Naive thymus-derived CD4-positive, alpha-beta T cell (primary cell): ENCODE data around the gene SH2D3C. TPM values are rescaled to one million over a fixed set of nuclear protein-coding genes. Genes with fewer than 3 reads are reported as not detected.
A peak's percentile ranks its signal among the peaks of the same experiment; 100 is the strongest.

Source experiments
- ATAC-seq: fragments of 150-1000 bp; cut with Tn5 transposase; 2 replicates; pipeline ENCODE4 v1.10.0; 2021; ENCODE audit warnings: mild to moderate bottlenecking, moderate library complexity
- CTCF ChIA-PET: fragments of 350-600 bp; sonication (Branson Sonifier 250); formaldehyde crosslinking; loops from one replicate; lab custom pipeline; 2021; ENCODE audit warnings: antibody characterized with exemption; lab: Charles Lee
- POLR2A ChIA-PET: fragments of 350-600 bp; sonication (Branson Sonifier 250); formaldehyde crosslinking; loops from one replicate; lab custom pipeline; 2021; ENCODE audit warnings: antibody characterized with exemption, inconsistent platforms; lab: Charles Lee
- DNase-seq, 9 donors: peaks; one replicate each; pipeline versions ENCODE4 v3.0.0 to v3.0.0-alpha.2; 2020 to 2022; ENCODE audit warnings: mixed read lengths in 1 of 9
- H3K27ac ChIP-seq: one replicate; pipeline ENCODE4 v1.7.0; 2013; ENCODE audit warnings: mild to moderate bottlenecking, low read depth, low read length, moderate library complexity
- H3K27me3 ChIP-seq, 2 donors: one replicate each; pipeline ENCODE4 v1.7.0; 2013; ENCODE audit warnings: low read length in 2 of 2, mild to moderate bottlenecking in 2 of 2, moderate library complexity in 2 of 2; ENCODE audit not compliant: control insufficient read depth in 2 of 2, insufficient read depth in 2 of 2
- H3K36me3 ChIP-seq, 3 experiments: 1 replicate in 2 of 3; 2 replicates in 1 of 3; pipeline ENCODE4 v1.7.0; 2013; ENCODE audit warnings: low read length in 3 of 3, mild to moderate bottlenecking in 3 of 3, moderate library complexity in 1 of 3; ENCODE audit not compliant: insufficient read depth in 3 of 3, control insufficient read depth in 2 of 3
- H3K4me1 ChIP-seq, 2 donors: one replicate each; pipeline ENCODE4 v1.7.0; 2013; ENCODE audit warnings: low read length in 2 of 2, mild to moderate bottlenecking in 2 of 2, moderate library complexity in 1 of 2; ENCODE audit not compliant: control insufficient read depth in 2 of 2, insufficient read depth in 2 of 2
- H3K4me3 ChIP-seq: 2 replicates; pipeline ENCODE4 v1.7.0; 2013; ENCODE audit warnings: mild to moderate bottlenecking, low read length
- H3K9me3 ChIP-seq, 3 experiments: 1 replicate in 2 of 3; 2 replicates in 1 of 3; pipeline ENCODE4 v1.7.0; 2013; ENCODE audit warnings: low read length in 3 of 3; ENCODE audit not compliant: control insufficient read depth in 2 of 3
- H3K27ac Mint-ChIP-seq, 9 donors: one replicate each; pipeline ENCODE4 v1.8.0; 2020 to 2022; ENCODE audit warnings: mixed read lengths in 9 of 9, mild to moderate bottlenecking in 8 of 9, moderate library complexity in 5 of 9, inconsistent platforms in 2 of 9
- H3K27me3 Mint-ChIP-seq, 5 donors: one replicate each; pipeline ENCODE4 v1.8.0; 2021 to 2022; ENCODE audit warnings: mixed read lengths in 5 of 5, mild to moderate bottlenecking in 1 of 5
- H3K36me3 Mint-ChIP-seq, 5 donors: one replicate each; pipeline ENCODE4 v1.8.0; 2020 to 2022; ENCODE audit warnings: mixed read lengths in 5 of 5, mild to moderate bottlenecking in 3 of 5, inconsistent platforms in 1 of 5
- H3K4me1 Mint-ChIP-seq, 7 donors: one replicate each; pipeline ENCODE4 v1.8.0; 2020 to 2022; ENCODE audit warnings: mixed read lengths in 7 of 7, mild to moderate bottlenecking in 3 of 7, inconsistent platforms in 1 of 7
- H3K4me3 Mint-ChIP-seq, 10 donors: one replicate each; pipeline ENCODE4 v1.8.0; 2020 to 2022; ENCODE audit warnings: mild to moderate bottlenecking in 10 of 10, mixed read lengths in 10 of 10, moderate library complexity in 6 of 10, inconsistent platforms in 2 of 10
- H3K9me3 Mint-ChIP-seq, 11 donors: one replicate each; pipeline ENCODE4 v1.8.0; 2020 to 2022; ENCODE audit warnings: mixed read lengths in 11 of 11, mild to moderate bottlenecking in 4 of 11, inconsistent platforms in 1 of 11, moderate library complexity in 1 of 11
- intact Hi-C, 2 donors: fragments of 100-400 bp; cut with micrococcal nuclease; formaldehyde crosslinking; loops; one replicate each; pipeline ENCODE4 v1.15.1; 2023
- polyA plus RNA-seq, 2 donors: library from polyadenylated mRNA; unstranded; fragments of 300-500 nt; fragmentation: Illumina TruSeq; gene quantifications; one replicate each; pipeline ENCODE4 v1.2.3, GENCODE V29; 2021
- total RNA-seq, 6 experiments: library from RNA in 5 of 6; stranded (reverse) in 5 of 6; gene quantifications; 1 replicate in 5 of 6; 2 replicates in 1 of 6; pipeline ENCODE4 v1.2.3 and lab custom pipeline; 2021 to 2026

SH2D3C gene
- total and polyA plus RNA-seq, 7 experiments from 2014 or later = 20.9 to 72.9 (median 51.9) TPM

GRCh38 chr9:127786773-127787104 is 8.3 kb upstream of the SH2D3C start:
- H3K4me3 Mint-ChIP-seq = peak overlapping the region; percentile 89 to 95 (median 92)
- peak overlapping the region; percentile 90 for H3K27ac ChIP-seq
- H3K9me3 ChIP-seq = no peaks in the 10 kb centered on the region
- H3K27me3 Mint-ChIP-seq = no peaks in the 10 kb centered on the region
- peaks cover 24 to 55% (median 35%) of the 10 kb centered on the region in 3 experiments for H3K36me3 ChIP-seq
- peaks cover 34 to 63% (median 57%) of the 10 kb centered on the region in 7 donors for H3K4me1 Mint-ChIP-seq
- H3K4me3 ChIP-seq = peak overlapping the region; percentile 80
- no peaks in the 10 kb centered on the region for H3K27me3 ChIP-seq
- H3K9me3 Mint-ChIP-seq = no peaks in the 10 kb centered on the region
- peaks cover 0 to 27% (median 19%) of the 10 kb centered on the region in 5 donors for H3K36me3 Mint-ChIP-seq
- intact Hi-C loops = loop anchor here (1.0 to 5.0 kb wide), 11 partner anchors 11 to 536 kb away; partner anchors contain the start of genes NAIF1 (in 2 of the 2), SLC25A25 (in 2 of the 2), COQ4 (in 1 of the 2) and FPGS (in 1 of the 2)
- peak in 2 of 9 donors; percentile 33 to 43 for DNase-seq
- H3K27ac Mint-ChIP-seq = peak overlapping the region; percentile 77 to 94 (median 90)
- ATAC-seq = no peak
- peaks cover 44 to 48% of the 10 kb centered on the region in 2 donors for H3K4me1 ChIP-seq
- ChIA-PET POLR2A (interaction anchor here (0.7 to 4.7 kb wide), 10 partner anchors 8 to 136 kb away, joined by 3 to 41 read pairs (median 4); partner anchors contain the start of genes FPGS and SH2D3C), CTCF (interaction anchor here (0.8 to 2.0 kb wide), 6 partner anchors 14 to 127 kb away, joined by 3 to 13 read pairs (median 4); partner anchors contain the start of gene TOR2A)

GRCh38 chr9:127785933-127786772 is 7.7 kb upstream of the SH2D3C start, which contains the start of gene CDK9:
Gene CDK9 (plus strand): TSS chr9:127786034. CDS start chr9:127786149, 115 bp downstream.
- peak; percentile 75 for ATAC-seq
- H3K4me1 ChIP-seq = peaks cover 50 to 53% of the 10 kb centered on the region in 2 donors
- peak within 1 kb of the TSS; percentile 90 for H3K27ac ChIP-seq
- CTCF ChIA-PET = interaction anchor here (0.6 to 3.0 kb wide), 10 partner anchors 11 to 170 kb away, joined by 3 to 16 read pairs (median 6); partner anchors contain the start of gene TOR2A
- H3K36me3 ChIP-seq = peaks cover 24 to 49% (median 35%) of the 10 kb centered on the region in 3 experiments
- peak within 1 kb of the TSS; percentile 80 for H3K4me3 ChIP-seq
- no peaks in the 10 kb centered on the region for H3K9me3 ChIP-seq
- Mint-ChIP-seq H3K36me3 (peaks cover 0 to 27% (median 19%) of the 10 kb centered on the region in 5 donors), H3K27me3 (no peaks in the 10 kb centered on the region), H3K4me1 (peaks cover 34 to 69% (median 62%) of the 10 kb centered on the region in 7 donors), H3K27ac (peak within 1 kb of the TSS; percentile 91 to 98 (median 96)), H3K9me3 (no peaks in the 10 kb centered on the region), H3K4me3 (peak within 1 kb of the TSS; percentile 89 to 95 (median 92))
- POLR2A ChIA-PET = interaction anchor here (0.5 to 5.1 kb wide), 22 partner anchors 11 to 341 kb away, joined by 3 to 99 read pairs (median 5); partner anchors contain the start of genes ENG, PTRH1, ST6GALNAC4 and TOR2A
- no peaks in the 10 kb centered on the region for H3K27me3 ChIP-seq
- DNase-seq = peak; percentile 89 to 99 (median 95)
- intact Hi-C loops = loop anchor here (1.0 to 5.0 kb wide), 21 partner anchors 10 to 536 kb away; partner anchors contain the start of genes FPGS (in 2 of the 2), NAIF1 (in 2 of the 2), SLC25A25 (in 2 of the 2) and TOR2A (in 2 of the 2)

DNA sequence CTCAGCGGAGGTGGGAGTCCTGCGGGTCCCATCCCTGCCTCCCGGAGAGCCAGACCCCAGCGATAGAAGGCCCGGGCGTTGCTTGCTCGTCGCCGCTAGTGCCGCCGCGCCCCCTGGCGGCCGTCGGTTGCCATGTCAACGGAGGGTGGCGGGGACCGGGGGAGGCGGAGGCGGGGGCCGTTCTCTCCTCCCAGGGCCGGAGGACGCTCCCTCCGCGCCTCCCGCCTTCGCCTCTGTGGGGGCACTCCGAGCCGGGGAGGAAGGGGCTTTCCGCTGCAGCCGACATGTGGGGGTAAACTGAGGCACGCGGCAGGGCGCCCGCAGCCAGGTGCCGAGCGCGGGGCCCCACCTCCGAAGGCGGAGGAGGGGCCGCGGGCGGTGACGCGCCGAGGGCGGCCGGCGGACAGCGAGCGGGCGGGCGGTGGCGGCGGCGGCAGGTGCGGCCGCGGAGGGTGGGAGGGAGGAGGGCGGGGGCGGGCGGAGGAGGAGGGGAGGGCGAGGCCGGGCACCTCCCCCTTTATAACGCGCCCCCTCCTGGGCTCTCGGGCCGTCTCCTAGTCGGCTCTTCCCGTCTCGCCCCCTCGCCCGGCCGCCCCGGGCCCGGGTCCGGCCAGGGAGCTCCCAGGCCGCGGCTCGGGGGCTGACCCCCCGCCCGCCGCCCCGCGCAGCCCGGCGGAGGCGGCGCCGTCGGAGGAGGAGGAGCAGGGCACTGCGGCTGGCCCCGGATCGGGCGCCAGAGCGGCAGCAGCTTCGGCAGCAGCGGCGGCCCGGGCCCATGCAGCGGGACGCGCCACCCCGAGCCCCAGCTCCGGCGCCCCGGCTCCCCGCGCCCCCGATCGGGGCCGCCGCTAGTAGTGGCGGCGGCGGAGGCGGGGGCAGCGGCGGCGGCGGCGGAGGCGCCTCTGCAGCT is 6.8 kb upstream of the SH2D3C start:
- peak; percentile 65 for ATAC-seq
- Histone ChIP-seq H3K27me3 (no peaks in the 10 kb centered on the region), H3K9me3 (no peaks in the 10 kb centered on the region), H3K4me1 (peaks cover 56 to 59% of the 10 kb centered on the region in 2 donors), H3K27ac (peak overlapping the region; percentile 90), H3K4me3 (peak overlapping the region; percentile 53), H3K36me3 (peaks cover 23 to 40% (median 35%) of the 10 kb centered on the region in 3 experiments)
- Mint-ChIP-seq H3K9me3 (no peaks in the 10 kb centered on the region), H3K4me1 (peaks cover 34 to 75% (median 61%) of the 10 kb centered on the region in 7 donors), H3K27me3 (no peaks in the 10 kb centered on the region), H3K36me3 (peaks cover 0 to 23% (median 17%) of the 10 kb centered on the region in 5 donors), H3K27ac (peak overlapping the region; percentile 91 to 98 (median 96)), H3K4me3 (peak overlapping the region; percentile 82 to 95 (median 92))
- ChIA-PET POLR2A (interaction anchor here (0.5 to 5.1 kb wide), 24 partner anchors 10 to 342 kb away, joined by 3 to 99 read pairs (median 4); partner anchors contain the start of genes ENG, PTRH1, ST6GALNAC4 and TOR2A), CTCF (interaction anchor here (0.6 to 3.0 kb wide), 15 partner anchors 10 to 171 kb away, joined by 3 to 16 read pairs (median 4); partner anchors contain the start of gene TOR2A)
- intact Hi-C loops = loop anchor here (1.0 to 5.0 kb wide), 18 partner anchors 9 to 537 kb away; partner anchors contain the start of genes NAIF1 (in 2 of the 2), SLC25A25 (in 2 of the 2), TOR2A (in 2 of the 2) and COQ4 (in 1 of the 2)
- DNase-seq = peak; percentile 82 to 93 (median 90)

GRCh38 chr9:127783111-127784008 is 4.9 kb upstream of the SH2D3C start:
- DNase-seq = peak; percentile 50 to 74 (median 64)
- ChIA-PET CTCF (interaction anchor here (0.6 to 3.0 kb wide), 8 partner anchors 10 to 86 kb away, joined by 3 to 14 read pairs (median 4); partner anchors contain the start of gene TOR2A), POLR2A (interaction anchor here (0.9 to 5.1 kb wide), 9 partner anchors 8 to 140 kb away, joined by 3 to 99 read pairs (median 5); partner anchors contain the start of genes ST6GALNAC4 and TOR2A)
- no peaks in the 10 kb centered on the region for H3K27me3 Mint-ChIP-seq
- H3K27ac Mint-ChIP-seq = peak overlapping the region; percentile 91 to 98 (median 96)
- H3K27ac ChIP-seq = peak overlapping the region; percentile 73
- intact Hi-C loops = loop anchor here in 1 of 2 donors (2.0 kb wide), 1 partner anchor 193 kb away; no protein-coding TSS in a partner anchor
- no peaks in the 10 kb centered on the region for H3K9me3 ChIP-seq
- no peaks in the 10 kb centered on the region for H3K27me3 ChIP-seq
- peak overlapping the region; percentile 50 for H3K4me3 ChIP-seq
- peaks cover 0 to 14% (median 7%) of the 10 kb centered on the region in 5 donors for H3K36me3 Mint-ChIP-seq
- H3K36me3 ChIP-seq = peaks cover 15 to 21% (median 16%) of the 10 kb centered on the region in 3 experiments
- peak overlapping the region; percentile 74 to 88 (median 82) for H3K4me3 Mint-ChIP-seq
- peaks cover 37 to 77% (median 65%) of the 10 kb centered on the region in 7 donors for H3K4me1 Mint-ChIP-seq
- H3K9me3 Mint-ChIP-seq = no peaks in the 10 kb centered on the region
- peak; percentile 42 for ATAC-seq
- H3K4me1 ChIP-seq = peaks cover 69 to 71% of the 10 kb centered on the region in 2 donors

DNA sequence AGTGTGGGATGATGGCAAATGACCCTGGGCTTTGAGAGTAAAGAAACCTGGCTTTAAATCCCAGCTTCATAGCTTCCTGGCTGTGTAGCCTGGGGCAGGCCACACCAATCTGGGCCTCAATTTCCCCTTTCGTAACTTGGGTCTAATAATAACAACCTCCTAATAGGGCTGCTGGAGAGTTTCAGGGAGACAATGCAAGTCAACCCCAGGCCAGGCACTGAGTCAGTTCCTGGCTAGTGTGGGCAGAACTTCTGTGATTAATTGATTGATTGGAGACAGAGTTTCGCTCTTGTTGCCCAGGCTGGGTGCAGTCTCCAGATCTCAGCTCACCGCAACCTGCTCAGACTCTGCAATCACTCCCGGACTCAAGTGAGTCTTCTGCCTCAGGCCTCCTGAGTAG is 3.3 kb upstream of the SH2D3C start:
- peak overlapping the region; percentile 22 for H3K27ac ChIP-seq
- H3K9me3 ChIP-seq = no peaks in the 10 kb centered on the region
- Mint-ChIP-seq H3K9me3 (no peaks in the 10 kb centered on the region), H3K4me3 (peak overlapping the region in 9 of 10 donors; percentile 7 to 51 (median 29)), H3K27ac (peak overlapping the region; percentile 59 to 98 (median 90)), H3K4me1 (peaks cover 34 to 73% (median 62%) of the 10 kb centered on the region in 7 donors), H3K36me3 (peaks cover 0 to 18% (median 6%) of the 10 kb centered on the region in 5 donors), H3K27me3 (no peaks in the 10 kb centered on the region)
- no peaks in the 10 kb centered on the region for H3K27me3 ChIP-seq
- CTCF ChIA-PET = interaction anchor here (1.1 to 2.2 kb wide), 2 partner anchors 11 to 47 kb away, joined by 3 to 10 read pairs; partner anchors contain the start of gene TOR2A
- POLR2A ChIA-PET = interaction anchor here (5.1 kb wide), 1 partner anchor 14 kb away, joined by 99 read pairs; no protein-coding TSS in a partner anchor
- intact Hi-C loops = no loop called here
- peaks cover 56% of the 10 kb centered on the region in 2 donors for H3K4me1 ChIP-seq
- no peak for ATAC-seq
- peaks cover 0 to 7% (median under 1%) of the 10 kb centered on the region in 3 experiments for H3K36me3 ChIP-seq
- H3K4me3 ChIP-seq = no peak overlapping the region
- no peak for DNase-seq
